ENCODE data around the gene BST2.
"Not testable (repeated sequence)": the region's sequence is repeated elsewhere in the genome, so short reads cannot be mapped to it uniquely, and the experiment has no call there.

DNA sequence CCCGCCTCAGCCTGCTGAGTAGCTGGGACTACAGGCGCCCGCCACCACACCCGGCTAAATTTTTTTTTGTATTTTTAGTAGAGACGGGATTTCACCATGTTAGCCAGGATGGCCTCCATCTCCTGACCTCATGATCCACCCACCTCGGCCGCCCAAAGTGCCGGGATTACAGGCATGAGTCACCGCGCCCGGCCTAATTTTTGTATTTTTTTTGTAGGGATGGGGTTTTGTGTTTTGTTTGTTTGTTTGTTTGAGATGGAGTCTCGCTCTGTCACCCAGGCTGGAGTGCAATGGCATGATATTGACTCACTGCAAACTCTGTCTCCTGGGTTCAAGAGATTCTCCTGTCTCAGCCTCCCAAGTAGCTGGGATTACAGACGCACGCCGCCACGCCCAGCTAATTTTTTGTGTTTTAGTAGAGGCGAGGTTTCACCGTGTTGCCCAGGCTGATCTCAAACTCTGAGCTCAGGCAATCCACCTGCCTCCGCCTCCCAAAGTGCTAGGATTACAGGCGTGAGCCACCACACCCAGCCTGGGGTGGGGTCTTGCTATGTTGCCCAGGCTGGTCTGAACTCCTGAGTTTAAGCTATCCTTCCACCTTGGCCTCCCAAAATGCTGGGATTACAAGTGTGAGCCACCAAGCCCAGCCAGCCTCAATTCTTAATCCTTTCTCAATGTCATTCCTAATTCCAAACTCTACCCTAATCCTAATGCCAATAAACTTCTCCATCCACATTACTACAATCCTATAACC is 41.4 kb downstream of the BST2 start:
- TF ChIP-seq CTCF (conservative IDR thresholded peaks at IDR 0.05; ENCODE audit: low read depth, low read length); RCOR1 (IDR thresholded peaks at IDR 0.05; ENCODE audit: insufficient replicate concordance, low read length); MAZ (IDR thresholded peaks at IDR 0.05; ENCODE audit: borderline replicate concordance, low read depth, low read length); MXI1 (IDR thresholded peaks at IDR 0.05; ENCODE audit: borderline replicate concordance, low read depth, low read length); RAD21 (IDR thresholded peaks at IDR 0.05; ENCODE audit: low read length); SMC3 (IDR thresholded peaks at IDR 0.05; ENCODE audit: low read depth, low read length): not testable (repeated sequence)
- TF ChIP-seq, protein P1, sequence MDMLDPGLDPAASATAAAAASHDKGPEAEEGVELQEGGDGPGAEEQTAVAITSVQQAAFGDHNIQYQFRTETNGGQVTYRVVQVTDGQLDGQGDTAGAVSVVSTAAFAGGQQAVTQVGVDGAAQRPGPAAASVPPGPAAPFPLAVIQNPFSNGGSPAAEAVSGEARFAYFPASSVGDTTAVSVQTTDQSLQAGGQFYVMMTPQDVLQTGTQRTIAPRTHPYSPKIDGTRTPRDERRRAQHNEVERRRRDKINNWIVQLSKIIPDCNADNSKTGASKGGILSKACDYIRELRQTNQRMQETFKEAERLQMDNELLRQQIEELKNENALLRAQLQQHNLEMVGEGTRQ (IDR thresholded peaks at IDR 0.05; ENCODE audit: low read depth, low read length) = not testable (repeated sequence)

Measured in IMR-90 (cell line).